BLaER1 (cell line): Measurements from ENCODE around the gene RPS24.
"Not testable (repeated sequence)": the region's sequence is repeated elsewhere in the genome, so short reads cannot be mapped to it uniquely, and the experiment has no call there.

Experiments used
- H3K27ac ChIP-seq: shearing (Covaris generic); formaldehyde crosslinking; 2 replicates; pipeline ENCODE4 v1.8.1; 2022
- H3K27me3 ChIP-seq: shearing (Covaris generic); formaldehyde crosslinking; 2 replicates; pipeline ENCODE4 v1.8.1; 2022
- H3K36me3 ChIP-seq: shearing (Covaris generic); formaldehyde crosslinking; 2 replicates; pipeline ENCODE4 v1.8.1; 2022
- H3K4me1 ChIP-seq: shearing (Covaris generic); formaldehyde crosslinking; 2 replicates; pipeline ENCODE4 v1.8.1; 2022
- H3K4me2 ChIP-seq: shearing (Covaris generic); formaldehyde crosslinking; 2 replicates; pipeline ENCODE4 v1.8.1; 2022
- H3K4me3 ChIP-seq: shearing (Covaris generic); formaldehyde crosslinking; 2 replicates; pipeline ENCODE4 v1.8.1; 2022
- H3K9ac ChIP-seq: shearing (Covaris generic); formaldehyde crosslinking; 2 replicates; pipeline ENCODE4 v1.8.1; 2022
- H3K9me3 ChIP-seq: shearing (Covaris generic); formaldehyde crosslinking; 2 replicates; pipeline ENCODE4 v1.8.1; 2022
- H4K20me1 ChIP-seq: shearing (Covaris generic); formaldehyde crosslinking; 2 replicates; pipeline ENCODE4 v1.8.1; 2022
- Cebpa-rat ChIP-seq: shearing (Covaris generic); IDR thresholded peaks from 2 replicates; pipeline ENCODE4 v1.8.1; 2022

RPS24 gene

GRCh38 chr10:78066012-78066411 lies 32.3 kb downstream of the RPS24 start:
- H3K4me2 ChIP-seq: peak overlapping the region; percentile 68
- H3K27ac ChIP-seq: no peak overlapping the region
- no peak overlapping the region for H3K4me3 ChIP-seq
- TF ChIP-seq Cebpa-rat: no peak
- no peak overlapping the region for H3K9ac ChIP-seq
- H3K4me1 ChIP-seq: peaks cover 62% of the 10 kb centered on the region
- no peaks in the 10 kb centered on the region for H4K20me1 ChIP-seq
- no peaks in the 10 kb centered on the region for H3K36me3 ChIP-seq
- no peaks in the 10 kb centered on the region for H3K27me3 ChIP-seq
- H3K9me3 ChIP-seq: no peaks in the 10 kb centered on the region

DNA sequence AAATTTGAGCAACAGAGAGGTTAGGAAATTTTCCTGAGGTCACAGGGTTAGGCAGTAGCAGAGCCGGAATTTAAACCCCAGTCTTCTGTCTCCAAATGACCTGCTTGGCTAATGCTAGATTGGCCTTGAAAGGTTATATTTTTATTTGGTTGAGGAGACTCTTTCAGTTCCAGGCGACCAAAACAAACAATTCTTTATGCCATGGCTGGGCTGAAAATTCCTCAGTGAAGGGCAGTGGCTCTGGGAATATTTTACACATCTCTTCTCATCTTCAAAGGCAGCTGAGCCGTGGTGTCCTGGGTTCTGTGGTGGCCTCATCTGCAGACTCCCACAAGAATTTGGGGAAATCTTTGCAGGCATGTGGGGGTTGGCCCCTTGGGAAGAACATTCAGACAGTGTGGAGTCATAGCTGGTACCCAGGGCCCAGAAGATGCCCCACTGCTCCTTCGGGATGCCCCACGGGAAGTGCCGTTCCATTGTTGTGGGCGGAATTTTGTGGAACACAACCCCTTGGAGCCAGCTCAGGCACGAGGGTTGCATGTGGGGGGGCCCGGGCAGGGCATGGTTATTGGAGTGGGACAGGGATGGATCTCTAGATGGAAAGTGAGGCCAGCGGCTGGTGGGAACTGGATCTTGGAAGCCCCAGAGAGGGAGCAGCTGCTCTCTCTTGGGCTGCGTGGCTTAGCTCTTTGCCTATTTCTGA lies 33.2 kb downstream of the RPS24 start:
- H3K9ac ChIP-seq: no peak overlapping the region
- no peaks in the 10 kb centered on the region for H4K20me1 ChIP-seq
- no peaks in the 10 kb centered on the region for H3K9me3 ChIP-seq
- peaks cover 53% of the 10 kb centered on the region for H3K4me1 ChIP-seq
- H3K36me3 ChIP-seq: no peaks in the 10 kb centered on the region
- no peak for TF ChIP-seq Cebpa-rat
- no peaks in the 10 kb centered on the region for H3K27me3 ChIP-seq
- no peak overlapping the region for H3K4me3 ChIP-seq
- peak overlapping the region; percentile 68; the same call in 1 of the 2 replicates for H3K4me2 ChIP-seq
- no peak overlapping the region for H3K27ac ChIP-seq

DNA sequence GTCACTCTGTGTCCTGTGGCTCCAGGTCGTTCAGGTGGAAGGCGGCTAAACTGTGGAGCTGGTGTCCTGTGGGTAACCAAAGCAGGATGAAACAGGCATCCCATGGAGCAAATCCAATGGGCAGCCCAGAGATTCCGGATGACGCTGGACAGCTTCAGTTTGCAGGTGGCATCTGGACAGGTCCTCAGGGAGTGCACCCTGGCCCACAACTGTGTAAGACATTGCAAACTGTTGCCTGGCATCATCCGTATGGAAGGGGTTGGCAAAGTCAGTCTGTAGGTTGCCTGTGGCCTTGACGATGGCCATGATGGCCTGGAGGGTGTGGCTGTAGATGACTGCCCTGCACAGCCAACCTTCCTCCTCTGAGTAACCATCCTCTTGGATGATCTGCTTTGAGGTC lies 35.5 kb downstream of the RPS24 start:
- Histone ChIP-seq H3K27me3 (no peaks in the 10 kb centered on the region), H3K27ac (no peak overlapping the region), H3K9ac (no peak overlapping the region), H3K4me1 (peaks cover 30% of the 10 kb centered on the region), H3K9me3 (no peaks in the 10 kb centered on the region), H3K4me2 (no peak overlapping the region), H3K36me3 (no peaks in the 10 kb centered on the region), H4K20me1 (no peaks in the 10 kb centered on the region), H3K4me3 (no peak overlapping the region)
- no peak for TF ChIP-seq Cebpa-rat

DNA sequence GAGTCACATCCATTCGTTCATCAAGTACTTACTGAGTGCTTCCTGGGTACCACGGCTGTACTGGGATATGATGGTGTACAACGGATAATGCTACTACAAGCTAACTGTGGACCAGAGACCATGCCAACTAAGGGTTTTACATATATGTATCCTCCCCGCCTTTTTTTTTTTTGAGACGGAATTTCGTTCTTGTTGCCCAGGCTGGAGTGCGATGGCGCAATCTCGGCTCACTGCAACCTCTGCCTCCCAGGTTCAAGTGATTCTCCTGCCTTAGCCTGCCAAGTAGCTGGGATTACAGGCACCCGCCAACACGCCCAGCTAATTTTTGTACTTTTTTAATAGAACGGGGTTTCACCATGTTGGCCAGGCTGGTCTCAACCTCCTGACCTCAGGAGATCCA lies 36.4 kb downstream of the RPS24 start:
- H3K4me1 ChIP-seq: peaks cover 28% of the 10 kb centered on the region
- not testable (repeated sequence) for H3K36me3 ChIP-seq, H3K27me3 ChIP-seq, H4K20me1 ChIP-seq, H3K9me3 ChIP-seq, H3K27ac ChIP-seq, H3K4me3 ChIP-seq, H3K4me2 ChIP-seq, H3K9ac ChIP-seq

DNA sequence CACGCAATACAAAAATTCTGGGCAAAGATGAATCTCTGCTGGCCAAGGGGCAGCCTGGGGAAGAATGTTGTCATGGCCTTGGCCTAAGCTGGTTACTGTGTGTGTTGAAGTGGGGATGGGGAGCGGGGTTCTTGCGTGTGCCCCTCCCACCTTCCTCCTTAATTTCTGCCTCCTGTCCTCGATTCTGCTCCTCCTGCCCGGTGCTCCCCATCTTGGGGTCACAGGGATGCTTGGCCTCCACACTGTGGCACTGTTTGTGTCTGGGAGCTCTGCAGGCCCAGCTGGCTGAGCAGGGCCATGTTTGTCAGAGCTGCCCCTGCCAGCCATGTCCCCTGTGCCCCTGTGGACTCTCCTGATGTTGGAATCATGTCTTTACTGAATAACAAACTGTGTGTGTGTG lies 37.1 kb downstream of the RPS24 start:
- Histone ChIP-seq H3K9me3 (peaks cover 14% of the 10 kb centered on the region), H4K20me1 (no peaks in the 10 kb centered on the region), H3K36me3 (no peaks in the 10 kb centered on the region), H3K27me3 (no peaks in the 10 kb centered on the region), H3K4me1 (peaks cover 23% of the 10 kb centered on the region), H3K4me2 (no peak overlapping the region), H3K9ac (no peak overlapping the region), H3K27ac (no peak overlapping the region), H3K4me3 (no peak overlapping the region)
- TF ChIP-seq Cebpa-rat: no peak

GRCh38 chr10:78071140-78071856 lies 37.6 kb downstream of the RPS24 start:
- Histone ChIP-seq H3K9me3 (peaks cover 19% of the 10 kb centered on the region), H3K4me1 (peaks cover 17% of the 10 kb centered on the region), H3K4me2 (no peak overlapping the region), H4K20me1 (no peaks in the 10 kb centered on the region), H3K36me3 (no peaks in the 10 kb centered on the region), H3K27me3 (no peaks in the 10 kb centered on the region), H3K9ac (no peak overlapping the region), H3K27ac (no peak overlapping the region), H3K4me3 (no peak overlapping the region)
- TF ChIP-seq Cebpa-rat: no peak

GRCh38 chr10:78071857-78072179 lies 38.2 kb downstream of the RPS24 start:
- no peak overlapping the region for H3K4me2 ChIP-seq
- H3K27me3 ChIP-seq: no peaks in the 10 kb centered on the region
- no peak overlapping the region for H3K9ac ChIP-seq

DNA sequence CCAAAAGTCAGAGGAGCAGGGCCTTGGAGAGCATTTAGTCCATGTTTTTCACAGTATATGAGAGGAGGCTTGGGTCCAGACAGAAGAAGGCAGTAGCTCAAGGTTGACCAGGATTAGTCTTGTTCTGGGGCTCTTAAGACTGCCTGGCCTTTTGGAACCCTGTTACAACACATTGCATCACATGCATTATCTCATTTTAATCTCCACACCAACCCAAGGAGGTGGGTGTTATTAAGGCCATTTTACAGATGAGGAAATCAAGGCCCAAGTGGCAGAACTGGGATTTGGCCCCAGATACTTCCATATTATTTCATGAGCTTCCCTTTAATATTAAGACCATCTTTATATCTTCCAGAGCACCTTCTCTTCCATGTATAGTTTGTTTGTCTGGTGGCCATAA lies 38.8 kb downstream of the RPS24 start:
- Histone ChIP-seq H3K4me2 (no peak overlapping the region), H3K9ac (no peak overlapping the region), H3K27me3 (no peaks in the 10 kb centered on the region), H3K4me3 (no peak overlapping the region), H3K27ac (no peak overlapping the region), H3K9me3 (peaks cover 28% of the 10 kb centered on the region), H3K4me1 (peaks cover 5% of the 10 kb centered on the region), H4K20me1 (no peaks in the 10 kb centered on the region), H3K36me3 (no peaks in the 10 kb centered on the region)
- no peak for TF ChIP-seq Cebpa-rat

More at GRCh38 chr10:78071857-78072179, 38.2 kb downstream of the RPS24 start:
- H3K4me1 ChIP-seq: peaks cover 12% of the 10 kb centered on the region
- H3K27ac ChIP-seq: no peak overlapping the region
- H4K20me1 ChIP-seq: no peaks in the 10 kb centered on the region
- H3K9me3 ChIP-seq: peaks cover 23% of the 10 kb centered on the region
- no peak overlapping the region for H3K4me3 ChIP-seq
- no peak for TF ChIP-seq Cebpa-rat
- no peaks in the 10 kb centered on the region for H3K36me3 ChIP-seq

- H3K4me2 ChIP-seq, H3K27me3 ChIP-seq, H3K4me3 ChIP-seq, H3K9ac ChIP-seq, H4K20me1 ChIP-seq, H3K36me3 ChIP-seq, H3K27ac ChIP-seq, H3K4me1 ChIP-seq: not testable (repeated sequence)
- peaks cover 28% of the 10 kb centered on the region for H3K9me3 ChIP-seq
Measured at GRCh38 chr10:78075806-78076205, 42.1 kb downstream of the RPS24 start.

DNA sequence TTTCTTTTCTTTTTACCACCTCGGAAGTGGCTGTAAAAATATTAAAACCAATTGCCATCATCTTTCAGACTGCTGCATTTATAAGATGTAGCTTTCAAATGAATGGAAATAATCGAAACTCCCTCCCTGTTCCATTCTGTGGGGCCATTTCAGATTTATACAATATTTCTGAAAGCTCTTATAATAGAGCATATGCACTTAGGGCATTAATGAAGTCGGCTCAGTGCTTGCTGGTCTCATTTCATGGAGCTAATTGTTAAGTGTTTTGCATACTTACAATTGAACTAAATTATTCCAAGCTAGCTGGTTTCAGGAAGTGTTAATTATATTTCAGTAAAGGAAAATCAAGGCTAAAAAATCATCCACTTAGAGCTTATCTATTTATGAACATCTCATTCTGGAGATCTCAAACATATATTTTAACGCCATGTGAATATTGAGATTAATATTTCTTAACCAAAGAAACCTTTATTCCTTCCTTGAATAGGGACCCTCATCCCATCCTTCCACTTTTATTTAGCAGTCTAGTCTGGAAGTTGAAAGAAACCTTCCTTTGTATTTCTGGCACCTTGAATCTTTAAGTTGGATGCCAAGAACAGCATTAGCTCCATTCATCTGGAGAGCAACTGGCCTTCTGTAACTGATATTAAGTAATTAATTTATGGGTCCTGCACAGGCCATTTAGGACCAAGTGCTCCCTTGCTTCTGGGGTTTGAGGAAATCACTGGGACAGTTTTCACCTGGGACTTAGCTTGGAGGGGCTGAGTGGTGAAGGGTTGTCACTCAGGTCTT lies 45.1 kb downstream of the RPS24 start:
- Histone ChIP-seq H3K27me3 (no peaks in the 10 kb centered on the region), H3K36me3 (no peaks in the 10 kb centered on the region), H3K4me2 (no peak overlapping the region), H3K4me3 (no peak overlapping the region), H3K4me1 (peaks cover 4% of the 10 kb centered on the region), H3K9ac (no peak overlapping the region), H4K20me1 (no peaks in the 10 kb centered on the region), H3K27ac (no peak overlapping the region), H3K9me3 (peaks cover 28% of the 10 kb centered on the region)
- no peak for TF ChIP-seq Cebpa-rat
